HG03108 (cell line): ENCODE measurements around the gene TCIRG1.
A peak's percentile ranks its signal among the peaks of the same experiment; 100 is the strongest.
"Not testable (repeated sequence)": the region's sequence is repeated elsewhere in the genome, so short reads cannot be mapped to it uniquely, and the experiment has no call there.

ENCODE experiments used
- ATAC-seq: cut with Tn5 transposase; IDR thresholded peaks from one replicate; pipeline ENCODE4 v1.9.1; 2021; ENCODE audit warnings: moderate library complexity; ENCODE audit not compliant: unreplicated experiment

Gene TCIRG1, protein sequence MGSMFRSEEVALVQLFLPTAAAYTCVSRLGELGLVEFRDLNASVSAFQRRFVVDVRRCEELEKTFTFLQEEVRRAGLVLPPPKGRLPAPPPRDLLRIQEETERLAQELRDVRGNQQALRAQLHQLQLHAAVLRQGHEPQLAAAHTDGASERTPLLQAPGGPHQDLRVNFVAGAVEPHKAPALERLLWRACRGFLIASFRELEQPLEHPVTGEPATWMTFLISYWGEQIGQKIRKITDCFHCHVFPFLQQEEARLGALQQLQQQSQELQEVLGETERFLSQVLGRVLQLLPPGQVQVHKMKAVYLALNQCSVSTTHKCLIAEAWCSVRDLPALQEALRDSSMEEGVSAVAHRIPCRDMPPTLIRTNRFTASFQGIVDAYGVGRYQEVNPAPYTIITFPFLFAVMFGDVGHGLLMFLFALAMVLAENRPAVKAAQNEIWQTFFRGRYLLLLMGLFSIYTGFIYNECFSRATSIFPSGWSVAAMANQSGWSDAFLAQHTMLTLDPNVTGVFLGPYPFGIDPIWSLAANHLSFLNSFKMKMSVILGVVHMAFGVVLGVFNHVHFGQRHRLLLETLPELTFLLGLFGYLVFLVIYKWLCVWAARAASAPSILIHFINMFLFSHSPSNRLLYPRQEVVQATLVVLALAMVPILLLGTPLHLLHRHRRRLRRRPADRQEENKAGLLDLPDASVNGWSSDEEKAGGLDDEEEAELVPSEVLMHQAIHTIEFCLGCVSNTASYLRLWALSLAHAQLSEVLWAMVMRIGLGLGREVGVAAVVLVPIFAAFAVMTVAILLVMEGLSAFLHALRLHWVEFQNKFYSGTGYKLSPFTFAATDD

DNA sequence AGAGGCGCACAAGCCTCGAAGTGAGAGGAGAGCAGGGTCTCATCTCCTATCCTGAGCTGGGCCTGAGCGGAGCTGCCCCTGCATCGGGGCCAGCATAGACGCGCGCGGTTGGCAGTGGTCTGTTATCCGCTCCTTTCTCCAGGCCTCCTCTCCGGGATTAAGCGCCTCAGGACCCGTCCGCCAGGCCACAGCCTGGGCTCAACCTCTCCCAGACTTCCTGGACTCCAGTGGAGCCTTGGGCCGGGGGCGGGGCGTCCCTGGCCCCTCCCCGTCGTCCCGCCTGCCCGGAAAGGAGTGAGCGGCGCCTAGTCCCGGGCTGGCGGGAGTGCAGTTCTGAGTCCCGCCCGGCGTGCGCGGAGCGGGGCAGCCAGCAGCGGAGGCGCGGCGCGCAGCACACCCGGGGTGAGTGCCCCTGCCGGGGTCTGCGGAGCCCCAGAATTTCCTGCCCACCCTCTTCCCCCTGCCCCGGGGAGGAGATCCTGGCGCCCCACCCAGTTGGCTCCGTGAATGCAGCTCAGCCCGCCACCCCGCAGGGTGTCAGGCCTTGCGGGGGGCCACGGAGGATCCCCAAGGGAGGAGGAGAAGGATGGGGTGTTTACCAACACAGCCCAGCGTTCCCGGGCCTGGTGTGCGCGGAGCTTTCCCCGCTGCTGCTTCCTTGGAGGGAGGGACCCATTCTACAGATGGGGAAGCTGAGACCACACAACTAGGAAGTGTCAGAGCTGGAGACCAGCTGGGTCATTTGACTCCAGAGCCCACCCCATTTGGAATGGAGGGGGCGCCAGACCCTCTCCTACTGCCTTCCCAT, at the start of gene TCIRG1:
Gene TCIRG1 (plus strand): TSS at position 308 of the 808 bp plus-strand sequence. CDS start 2,247 bp downstream, outside the sequence.
- ATAC-seq = no peak

DNA sequence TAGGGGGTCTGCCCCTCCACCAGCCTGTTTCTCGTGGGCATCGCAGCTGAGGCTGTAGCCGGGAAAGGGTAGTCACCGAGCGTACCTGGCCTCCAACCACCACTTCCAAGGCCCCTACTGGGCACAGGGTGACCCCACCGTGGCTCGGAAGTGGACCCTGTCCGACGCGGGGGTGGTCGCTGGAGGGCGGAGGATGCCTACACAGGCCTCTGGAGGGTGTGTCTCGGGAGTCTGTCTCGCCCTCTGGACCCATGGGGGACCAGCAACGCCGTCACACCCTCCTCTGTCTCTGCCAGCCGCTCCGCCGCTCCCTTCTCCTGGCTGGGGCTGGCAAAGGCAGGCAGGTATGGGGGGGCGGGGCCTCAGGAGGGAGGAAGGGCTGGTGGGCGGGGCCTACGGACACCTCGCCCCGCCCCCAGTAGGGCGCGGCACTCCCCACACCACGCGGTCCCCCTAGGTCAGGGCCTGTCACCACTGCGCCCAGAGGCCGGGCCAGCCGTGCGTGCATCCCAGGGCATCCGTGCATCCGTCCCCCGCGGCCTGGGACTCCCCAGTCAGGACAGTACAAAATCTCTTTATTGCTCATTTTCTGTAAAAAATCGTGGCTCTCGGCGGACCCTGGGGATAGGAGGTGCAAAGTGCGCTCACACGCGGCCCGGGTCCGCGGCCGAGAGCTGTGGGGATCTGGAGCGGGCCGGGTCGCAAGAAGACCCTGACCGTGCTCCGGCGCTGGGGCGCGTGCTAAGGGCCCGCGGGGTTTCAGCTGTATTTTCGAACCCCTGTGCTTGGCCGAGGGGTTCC, 48.1 kb upstream of the TCIRG1 start:
- not testable (repeated sequence) for ATAC-seq

DNA sequence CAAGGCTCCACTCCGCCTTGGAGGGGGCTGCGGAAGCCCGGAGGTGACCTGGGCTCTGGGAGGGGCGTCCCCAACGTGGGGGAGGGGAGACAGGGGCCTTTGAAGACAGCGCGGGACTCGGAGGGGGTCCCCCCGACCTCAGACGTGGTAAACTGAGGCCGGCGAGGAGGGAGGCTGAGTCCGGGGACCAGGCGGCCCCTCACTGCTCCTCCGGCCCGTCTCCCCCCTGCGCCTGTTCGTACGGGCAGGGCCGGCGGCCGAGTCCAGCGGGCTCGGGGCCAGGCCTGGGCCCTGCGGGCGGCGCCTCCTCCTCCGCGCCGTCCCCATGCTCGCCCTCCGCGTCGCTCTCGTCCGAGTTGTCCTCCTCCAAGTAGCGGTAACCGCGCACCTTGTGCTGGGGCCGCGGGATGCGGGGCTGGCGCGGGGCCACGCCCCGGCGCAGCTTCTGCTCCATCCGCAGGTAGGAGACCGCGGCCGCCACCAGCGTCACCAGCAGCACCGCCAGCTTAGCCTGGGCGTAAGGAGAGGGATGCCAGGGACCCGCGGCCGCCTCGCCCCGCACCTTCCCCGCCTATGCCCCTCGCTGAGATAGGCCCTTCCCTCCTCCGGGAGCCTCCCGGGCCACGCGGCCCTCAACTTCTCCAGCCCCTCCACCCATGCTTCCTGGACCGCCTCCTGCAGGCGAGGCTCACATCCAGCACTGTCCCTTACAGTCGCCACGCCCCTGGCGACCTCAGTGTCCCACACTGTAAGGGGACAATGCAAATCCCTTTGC, 47.3 kb upstream of the TCIRG1 start:
- ATAC-seq = not testable (repeated sequence)

DNA sequence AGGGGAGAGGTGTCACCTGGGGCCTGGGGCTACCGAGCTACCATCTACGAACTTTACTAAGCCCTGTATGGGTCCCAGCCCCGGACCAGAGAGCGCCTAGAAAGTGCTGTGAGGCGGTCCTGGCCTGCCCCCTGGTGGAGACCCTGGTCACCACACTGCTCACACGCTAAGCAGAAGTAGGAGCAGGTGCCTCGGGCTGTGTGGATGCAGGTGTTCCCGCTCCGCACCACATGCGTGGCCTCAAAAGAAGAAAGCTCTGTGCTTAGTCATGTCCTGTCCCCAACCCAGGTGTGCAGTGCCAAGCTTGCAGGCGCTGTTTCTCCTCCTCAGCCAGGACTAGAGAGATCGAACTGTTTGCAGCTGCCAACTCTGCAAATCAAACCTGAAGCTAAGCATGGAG, 45.0 kb upstream of the TCIRG1 start:
- ATAC-seq = not testable (repeated sequence)

DNA sequence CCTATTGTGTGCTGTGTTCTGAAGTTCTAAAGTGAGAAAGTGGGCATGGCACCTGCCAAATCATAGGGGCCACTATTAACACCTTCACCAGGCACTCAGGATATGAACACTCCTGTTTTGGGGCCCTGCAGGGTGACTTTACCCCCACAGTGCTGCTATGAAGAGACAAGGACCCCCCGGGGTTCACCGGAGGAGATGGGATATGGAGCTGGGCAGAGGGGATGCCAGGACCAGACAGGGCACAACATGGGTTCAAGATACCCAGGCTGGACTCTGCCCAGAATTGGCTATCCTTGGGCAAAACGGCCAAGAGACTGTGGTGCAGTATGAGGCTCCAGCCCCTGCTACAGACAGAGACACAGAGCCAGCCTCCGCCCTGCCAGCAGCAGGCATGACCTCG, 44.4 kb upstream of the TCIRG1 start:
- not testable (repeated sequence) for ATAC-seq

DNA sequence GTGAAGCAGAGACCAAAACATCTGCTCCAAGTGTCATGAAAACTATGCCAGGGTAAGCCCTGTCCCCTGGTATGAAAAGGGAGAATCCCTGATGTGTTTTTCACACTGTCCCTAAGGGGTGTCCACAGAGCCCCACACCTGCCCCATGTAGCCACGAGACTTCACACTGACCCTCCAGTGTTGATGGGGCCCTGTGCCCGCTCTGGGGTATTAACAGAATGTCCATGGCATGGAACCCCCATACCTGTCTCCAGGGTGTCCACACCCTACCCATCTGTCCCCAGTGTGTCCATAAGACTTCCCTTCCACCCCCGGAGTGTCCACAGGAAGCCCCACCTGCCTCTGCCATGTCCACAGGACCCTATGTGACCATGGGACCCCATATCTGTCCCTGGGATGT, 43.7 kb upstream of the TCIRG1 start:
- not testable (repeated sequence) for ATAC-seq

DNA sequence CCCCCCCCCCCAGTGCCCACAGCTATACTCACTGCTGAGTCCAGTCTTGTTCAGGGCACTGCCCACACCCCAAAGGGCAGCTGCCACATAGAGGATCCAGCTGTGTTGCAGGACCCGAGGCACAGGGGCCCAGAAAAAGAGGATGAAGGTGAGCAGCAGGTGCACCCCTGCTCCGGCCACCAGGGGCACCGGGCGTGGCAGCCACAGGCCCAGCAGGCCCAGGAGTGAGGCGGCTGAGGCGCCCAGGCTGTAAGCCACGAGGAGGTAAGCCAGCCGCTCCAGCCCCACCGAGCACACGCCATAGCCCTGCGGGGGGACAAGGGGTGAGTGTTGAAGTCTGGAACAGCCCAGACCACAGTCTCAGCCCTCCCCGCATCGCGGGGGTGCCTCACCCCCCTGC, 43.2 kb upstream of the TCIRG1 start:
- not testable (repeated sequence) for ATAC-seq

DNA sequence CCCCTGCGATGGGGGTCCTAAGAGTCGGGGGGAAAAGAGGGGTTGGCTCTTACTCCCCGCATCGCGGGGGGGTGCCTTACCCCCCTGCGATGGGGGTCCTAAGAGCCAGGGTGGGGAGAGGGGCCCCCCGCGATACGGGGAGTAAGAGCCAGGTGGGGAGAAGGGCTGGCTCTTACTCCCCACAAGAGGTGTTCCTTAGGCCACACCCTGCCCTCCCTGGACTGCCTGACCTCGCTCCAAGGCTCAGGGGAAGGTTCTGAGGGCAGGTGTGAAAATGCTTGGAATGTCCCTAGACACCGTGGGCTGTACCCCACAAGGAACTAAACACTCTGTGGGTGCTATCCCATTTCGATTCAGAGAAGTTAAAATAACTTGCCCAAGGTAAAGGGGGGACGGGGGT, 42.8 kb upstream of the TCIRG1 start:
- ATAC-seq = no peak

DNA sequence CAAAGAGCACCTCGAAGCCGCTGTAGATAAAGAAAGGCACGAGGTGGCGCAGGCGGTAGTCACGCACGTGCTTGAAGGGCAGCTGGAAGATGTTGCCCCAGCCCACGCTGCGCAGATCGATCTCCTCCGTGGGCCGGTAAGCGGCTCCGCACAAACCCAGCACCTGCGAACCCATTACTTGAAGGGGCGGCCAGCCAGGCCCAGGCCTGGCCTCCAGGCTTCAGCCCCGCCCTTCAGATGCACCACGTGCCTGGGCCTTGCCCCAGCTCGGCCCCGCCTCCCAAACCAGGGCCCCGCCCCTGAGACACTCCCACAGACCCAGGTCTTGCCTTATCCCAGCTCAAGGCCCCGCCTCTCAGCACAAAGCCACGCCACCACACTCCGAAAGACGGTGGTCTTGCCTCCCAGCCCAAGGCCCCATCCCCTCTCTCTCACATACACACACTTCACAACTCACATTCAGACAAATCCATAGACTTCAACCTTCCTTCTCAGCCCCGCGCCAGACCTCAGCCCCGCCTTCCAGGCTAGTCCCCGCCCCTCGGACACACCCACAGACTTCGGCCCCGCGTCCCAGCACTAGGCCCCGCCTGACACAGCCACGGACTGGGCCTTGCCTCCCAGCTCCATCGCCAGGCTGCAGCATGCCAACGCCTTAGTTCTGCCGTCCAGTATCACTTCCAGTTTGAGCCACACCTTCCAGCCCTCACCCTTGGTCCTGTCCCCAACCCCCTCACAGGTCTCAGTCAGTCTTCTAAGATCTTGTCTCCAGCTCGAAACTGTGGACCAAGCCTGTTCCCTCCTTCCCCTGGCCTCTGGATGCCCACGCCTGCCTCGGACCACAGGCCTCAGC, 42.0 kb upstream of the TCIRG1 start:
- no peak for ATAC-seq

DNA sequence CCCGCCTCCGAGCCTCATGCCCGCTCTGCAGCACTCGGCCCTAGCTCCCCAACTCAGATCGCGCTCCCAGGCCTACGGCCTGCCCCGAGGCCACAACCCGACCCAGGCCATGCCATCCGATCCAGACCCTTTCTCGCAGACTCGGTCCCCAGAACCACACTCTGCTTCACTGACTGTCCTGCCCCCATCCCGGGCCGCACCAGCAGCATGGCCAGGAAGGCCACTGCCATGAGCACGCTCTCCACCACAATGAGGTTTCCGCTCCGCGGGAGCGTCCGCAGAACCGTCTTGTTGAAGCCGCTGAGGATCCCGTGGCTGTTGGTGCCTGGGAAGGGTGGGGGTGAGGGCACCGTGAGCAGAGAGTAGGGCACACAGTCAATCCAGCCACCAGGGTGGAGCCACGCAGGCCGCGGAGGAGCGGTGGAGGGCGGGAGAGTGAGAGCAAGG, 41.3 kb upstream of the TCIRG1 start:
- no peak for ATAC-seq

DNA sequence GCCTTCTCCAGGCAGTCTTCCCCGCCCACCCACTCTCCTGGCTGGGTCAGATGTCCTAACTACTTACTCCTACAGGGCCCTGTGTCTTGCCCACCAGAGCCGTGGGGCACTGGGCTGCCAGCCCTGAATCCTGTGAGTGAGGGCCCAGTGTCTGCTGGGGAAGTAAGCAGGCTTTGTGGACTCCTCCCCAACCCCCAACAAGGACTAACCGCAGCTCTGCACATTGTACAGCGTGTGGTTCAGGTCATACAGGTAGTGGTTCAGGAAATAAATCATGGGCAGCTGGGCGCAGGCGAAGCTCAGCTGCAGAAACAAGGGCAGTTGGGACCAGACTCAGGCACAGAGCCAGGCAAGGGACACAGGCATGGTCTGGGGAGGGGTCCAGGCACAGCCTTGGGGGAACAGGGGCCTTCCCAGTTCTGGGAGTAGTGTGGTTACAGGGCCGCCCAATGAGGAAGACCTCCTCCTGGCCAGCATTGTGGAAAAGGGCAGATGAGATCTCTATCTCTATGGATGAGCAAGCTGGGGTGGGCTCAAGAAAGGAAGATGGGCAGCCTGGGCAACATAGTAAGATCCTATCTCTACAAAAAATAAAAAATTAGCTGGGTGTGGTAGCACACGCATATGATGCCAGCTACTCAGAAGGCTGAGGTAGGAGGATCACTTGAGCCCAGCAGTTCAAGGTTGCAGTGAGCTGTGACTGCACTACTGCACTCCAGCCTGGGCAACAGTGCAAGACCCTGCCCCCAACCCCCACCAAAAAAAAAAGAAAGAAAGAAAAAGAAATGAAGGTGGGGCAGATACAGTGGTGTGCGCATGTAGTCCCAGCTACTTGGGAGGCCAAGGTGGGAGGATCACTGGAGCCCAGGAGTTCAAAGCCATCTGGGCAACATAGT, 40.4 kb upstream of the TCIRG1 start:
- ATAC-seq = no peak

DNA sequence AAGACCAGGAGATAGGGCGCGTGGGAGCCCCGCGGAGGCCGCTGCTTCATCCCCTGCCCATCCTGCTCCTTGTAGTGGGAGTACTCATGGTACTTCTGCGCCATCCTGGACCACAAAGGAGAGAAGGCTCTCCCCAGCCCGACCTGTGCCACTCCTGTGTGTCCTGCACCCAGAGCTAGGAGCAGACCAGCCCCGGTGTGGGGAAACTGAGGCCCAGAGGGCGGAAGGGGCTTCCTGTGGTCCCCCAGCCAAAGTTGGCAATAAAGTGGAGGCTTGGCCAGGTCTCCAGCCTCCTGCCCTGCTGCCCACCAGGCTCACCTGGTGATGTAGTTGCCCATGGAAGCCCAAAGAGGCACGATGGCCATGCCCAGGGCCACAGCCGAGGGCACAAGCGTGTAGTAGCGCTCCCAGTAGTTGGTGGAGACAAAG, 39.6 kb upstream of the TCIRG1 start:
- ATAC-seq = no peak

DNA sequence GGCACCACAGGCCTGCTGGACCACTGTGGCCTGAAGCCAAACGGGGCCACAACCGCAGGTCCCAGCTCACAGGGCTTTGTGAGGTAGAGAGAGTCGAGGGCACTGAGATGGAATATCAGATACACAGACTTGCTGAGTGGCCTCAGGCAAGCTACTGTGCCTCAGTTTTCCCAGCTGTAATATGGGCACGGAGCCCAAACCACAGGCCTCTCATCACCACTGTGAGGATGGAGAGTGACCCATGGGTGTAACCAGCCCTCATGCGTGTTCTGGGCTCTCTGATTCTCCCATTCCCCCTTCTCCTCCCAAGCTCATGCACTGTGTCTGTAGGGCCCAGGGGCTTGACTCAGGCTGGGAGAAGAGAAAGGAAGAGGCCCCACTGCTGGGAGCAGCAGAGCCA, 39.1 kb upstream of the TCIRG1 start:
- ATAC-seq = no peak

DNA sequence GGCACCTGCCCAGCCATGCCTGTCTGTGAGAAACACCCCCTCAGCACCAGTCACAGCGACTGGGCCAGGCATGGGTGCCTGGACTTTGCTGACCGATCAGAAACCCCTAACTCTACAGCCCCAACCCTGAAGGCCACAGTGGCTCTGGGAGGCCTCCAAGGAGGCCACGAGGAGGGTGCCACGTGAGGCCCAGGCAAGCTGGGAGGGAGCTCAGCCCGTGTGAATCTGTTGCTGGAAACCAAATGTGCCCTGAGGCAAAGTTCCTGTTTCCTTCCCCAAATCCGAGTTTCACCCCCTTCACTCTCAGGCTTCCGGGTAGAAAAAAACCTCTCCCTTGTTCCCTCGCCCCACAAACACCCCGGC, 36.3 kb upstream of the TCIRG1 start:
- ATAC-seq = peak; percentile 32

DNA sequence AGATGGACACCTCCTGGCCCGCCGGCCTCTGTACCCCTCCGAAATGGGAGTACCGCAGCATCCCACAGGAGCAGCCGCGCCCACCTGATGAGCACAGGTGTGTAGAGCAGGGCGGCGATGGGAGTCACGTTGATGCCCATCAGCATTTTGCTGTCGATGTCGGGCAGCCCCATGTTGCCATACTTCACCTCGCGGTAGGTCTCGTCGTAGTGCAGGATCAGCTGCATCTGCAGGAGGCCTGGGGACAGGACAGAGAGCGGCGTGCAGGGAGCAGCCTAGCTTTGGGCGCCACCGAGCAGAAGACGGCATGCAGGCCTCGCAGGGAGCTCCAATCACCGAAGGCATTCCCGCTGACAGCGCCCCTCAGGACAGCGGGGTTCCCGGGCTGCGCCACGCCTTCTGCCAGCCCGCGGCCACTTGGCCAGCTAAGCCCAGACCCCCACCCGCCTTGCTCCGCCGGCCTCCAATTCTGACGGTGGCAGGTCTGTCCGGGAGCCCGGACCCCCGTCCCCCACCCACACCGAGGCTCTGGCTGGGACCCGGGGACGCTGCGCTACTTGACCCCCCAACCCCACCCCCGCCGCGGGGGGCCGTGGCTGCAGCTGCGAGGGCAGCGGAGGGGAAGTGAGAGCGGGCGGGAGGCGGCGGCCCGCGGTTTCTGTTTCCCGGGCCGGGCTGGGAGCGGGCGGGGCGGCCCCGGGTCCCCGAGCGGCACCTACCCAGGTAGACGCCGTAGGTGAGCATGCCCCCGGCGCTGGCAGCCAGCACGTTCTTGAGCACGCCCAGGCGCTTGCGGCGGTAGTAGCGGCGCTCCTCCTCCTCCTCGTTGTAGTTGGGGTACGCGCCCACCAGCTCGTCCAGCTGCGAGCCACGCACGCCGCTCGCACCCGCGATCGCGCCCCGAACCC, 35.6 kb upstream of the TCIRG1 start:
- ATAC-seq = peak; percentile 32

DNA sequence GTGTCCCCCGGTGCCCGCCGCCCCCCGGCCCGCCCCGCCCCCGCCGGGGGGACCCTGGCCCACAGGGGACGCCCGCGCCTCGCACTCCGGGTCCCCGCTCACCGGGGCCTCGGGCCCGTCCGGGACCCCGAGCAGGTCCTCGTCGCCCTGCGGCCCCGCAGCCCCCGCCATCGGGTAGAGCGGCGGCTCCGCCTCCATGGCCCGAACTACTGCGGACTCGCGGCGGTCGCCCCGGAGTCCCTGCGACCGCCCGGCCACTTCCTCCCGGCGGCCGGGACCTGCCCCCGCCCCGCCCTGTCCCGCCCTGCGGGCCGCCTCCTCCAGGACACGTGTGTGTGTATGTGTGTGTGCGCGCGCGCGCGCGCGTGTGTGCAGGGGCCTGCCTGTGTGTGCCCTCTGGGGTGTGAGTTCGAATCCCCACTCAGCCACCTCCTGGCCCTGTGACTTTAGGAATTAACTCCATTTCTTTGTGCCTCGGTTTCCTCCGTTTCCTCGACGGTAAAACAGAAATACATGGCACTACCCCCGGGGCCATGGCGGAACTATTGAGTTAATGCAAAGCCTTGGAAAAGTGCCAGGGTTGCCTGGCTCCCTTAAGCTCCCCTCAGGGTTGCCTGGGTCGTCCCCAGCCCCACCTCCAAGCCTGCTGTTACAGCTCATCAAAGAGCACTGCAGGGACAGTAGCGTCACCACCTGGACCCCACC, 34.8 kb upstream of the TCIRG1 start, which contains the start of gene UNC93B1:
Gene UNC93B1 (minus strand): TSS at position 252 of the 705 bp plus-strand sequence. CDS start 54 bp downstream, at position 198.
- ATAC-seq = peak; percentile 56
